Middle frontal gyrus (tissue), 1 donor: ENCODE data around the gene INPP4A.
"Not testable (repeated sequence)": the region's sequence is repeated elsewhere in the genome, so short reads cannot be mapped to it uniquely, and the experiment has no call there.

Source experiments
- DNase-seq: peaks from one replicate; pipeline ENCODE4 v3.0.0-alpha.2; 2015; ENCODE audit warnings: low spot score; ENCODE audit errors: extremely low spot score

Gene INPP4A

GRCh38 chr2:98444436-98445176 lies at the start of gene INPP4A:
Gene INPP4A, plus strand, starts transcription at chr2:98444858. Its CDS starts 75,191 bp downstream, at chr2:98520049.
- DNase-seq, result no peak

GRCh38 chr2:98395977-98396376 lies 48.7 kb upstream of the INPP4A start:
- DNase-seq, result no peak

GRCh38 chr2:98396745-98397355 lies 47.8 kb upstream of the INPP4A start:
- DNase-seq, result no peak

- DNase-seq, result no peak
These were observed 45.5 kb upstream of the INPP4A start for GRCh38 chr2:98399140-98399539.

- DNase-seq, result no peak
These were observed 40.8 kb upstream of the INPP4A start for GRCh38 chr2:98403878-98404277.

GRCh38 chr2:98404556-98405250 lies 40.0 kb upstream of the INPP4A start:
- DNase-seq, result no peak

GRCh38 chr2:98405301-98405700 lies 39.4 kb upstream of the INPP4A start:
- DNase-seq, result no peak

GRCh38 chr2:98408155-98408554 lies 36.5 kb upstream of the INPP4A start:
- DNase-seq, result no peak

GRCh38 chr2:98412751-98413458 lies 31.8 kb upstream of the INPP4A start:
- DNase-seq, result peak; percentile 28

GRCh38 chr2:98414246-98414645 lies 30.4 kb upstream of the INPP4A start:
- DNase-seq, result not testable (repeated sequence)

GRCh38 chr2:98415719-98416248 lies 28.9 kb upstream of the INPP4A start:
- not testable (repeated sequence) for DNase-seq

GRCh38 chr2:98416383-98417159 lies 28.1 kb upstream of the INPP4A start:
- DNase-seq, result no peak

- no peak for DNase-seq
These were observed 25.1 kb upstream of the INPP4A start for GRCh38 chr2:98419544-98419943.

GRCh38 chr2:98419977-98420725 lies 24.5 kb upstream of the INPP4A start:
- DNase-seq, result no peak

- DNase-seq, result no peak
These were observed 22.2 kb upstream of the INPP4A start for GRCh38 chr2:98422449-98422848.

- DNase-seq, result no peak
These were observed 17.9 kb upstream of the INPP4A start for GRCh38 chr2:98426771-98427170.

GRCh38 chr2:98432145-98432544 lies 12.5 kb upstream of the INPP4A start:
- no peak for DNase-seq

GRCh38 chr2:98433363-98433964 lies 11.2 kb upstream of the INPP4A start:
- no peak for DNase-seq

- no peak for DNase-seq
These were observed 10.2 kb upstream of the INPP4A start for GRCh38 chr2:98434492-98434891.

- DNase-seq, result not testable (repeated sequence)
These were observed 9.0 kb upstream of the INPP4A start for GRCh38 chr2:98435670-98436069.
